Melanocyte of skin (primary cell): Measurements from ENCODE around the gene FJX1. TPM values are rescaled to one million over a fixed set of nuclear protein-coding genes. Genes with fewer than 3 reads are reported as not detected.

ENCODE experiments used
- total RNA-seq, 2 donors: library from RNA; depleted of rRNA; stranded (reverse); fragments of >200 nt; gene quantifications; 2 replicates each; pipeline ENCODE4 v1.2.3, GENCODE V29; 2012

The FJX1 gene
- total RNA-seq = 10 to 100 TPM; 11.4 to 19.3 TPM

GRCh38 chr11:35617687-35618496 is at the start of gene FJX1:
TSS of gene FJX1 (plus strand) at chr11:35618460. CDS start at chr11:35618637, 177 bp downstream.

DNA sequence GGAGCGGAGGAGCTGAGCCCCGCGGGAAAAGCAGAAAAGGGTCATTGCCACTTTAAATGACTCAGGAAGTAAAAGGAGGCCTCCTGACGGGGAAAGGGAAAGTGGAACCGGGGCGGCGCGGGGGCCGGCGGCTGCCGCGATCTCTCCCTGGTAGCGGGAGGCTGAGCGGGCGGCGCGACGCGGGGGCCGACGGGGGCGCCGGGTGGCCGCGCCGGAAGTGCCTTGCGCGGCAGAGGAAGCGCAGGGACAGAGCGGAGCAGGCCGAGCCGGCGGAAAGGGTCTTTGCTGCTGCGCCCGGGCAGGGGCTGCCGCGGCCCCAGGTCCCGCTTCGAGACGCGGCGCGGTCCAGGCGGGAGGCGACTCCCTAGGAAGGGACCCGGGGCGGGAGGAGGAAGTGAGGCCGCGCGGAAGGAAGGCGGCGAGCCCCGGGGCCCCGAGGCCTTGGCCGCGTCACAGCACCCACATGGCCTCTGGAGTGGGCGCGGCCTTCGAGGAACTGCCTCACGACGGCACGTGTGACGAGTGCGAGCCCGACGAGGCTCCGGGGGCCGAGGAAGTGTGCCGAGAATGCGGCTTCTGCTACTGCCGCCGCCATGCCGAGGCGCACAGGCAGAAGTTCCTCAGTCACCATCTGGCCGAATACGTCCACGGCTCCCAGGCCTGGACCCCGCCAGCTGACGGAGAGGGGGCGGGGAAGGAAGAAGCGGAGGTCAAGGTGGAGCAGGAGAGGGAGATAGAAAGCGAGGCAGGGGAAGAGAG is 44.6 kb downstream of the FJX1 start, which contains the start of gene TRIM44:
Gene TRIM44 (plus strand): TSS at position 127 of the 759 bp plus-strand sequence. CDS start 337 bp downstream, at position 464.

Other genes with a start within 250 kb of the FJX1 start
- under 1 TPM in 1 of 2 donors, not detected in 1; under 0.01 TPM for gene SLC1A2, start 198.9 kb upstream of the FJX1 start, total RNA-seq
- gene PAMR1, start 92.8 kb upstream of the FJX1 start, total RNA-seq = 1 to 10 TPM; 1.3 to 1.7 TPM
- gene TRIM44, start 44.3 kb downstream of the FJX1 start, total RNA-seq = 10 to 100 TPM; 13.1 to 13.7 TPM